Esophagus squamous epithelium (tissue), 4 donors: Measurements from ENCODE around the gene GSTA4.

ENCODE experiments used
- CTCF ChIP-seq, 6 experiments: fragments of 450-650 bp in 4 of 6; fragments of 200-600 bp in 2 of 6; sonication (generic) in 2 of 6; IDR thresholded peaks; one replicate each; pipeline ENCODE4 v1.5.1; 2016 to 2019; ENCODE audit warnings: antibody characterized with exemption in 6 of 6, mild to moderate bottlenecking in 4 of 6, moderate library complexity in 4 of 6
- POLR2A ChIP-seq, 4 donors: fragments of 450-650 bp; IDR thresholded peaks; one replicate each; pipeline ENCODE4 v1.6.1; 2017; ENCODE audit warnings: antibody characterized with exemption in 4 of 4, mild to moderate bottlenecking in 4 of 4, moderate library complexity in 3 of 4

GRCh38 chr6:53015486-53015885 lies 20.4 kb upstream of the GSTA4 start:
- TF ChIP-seq CTCF (IDR thresholded peaks at IDR 0.05) (no peak), POLR2A (IDR thresholded peaks at IDR 0.05) (no peak)
